PC-9 (cell line): ENCODE data around the gene MYBPC2. TPM values are rescaled to one million over a fixed set of nuclear protein-coding genes. Genes with fewer than 3 reads are reported as not detected.

Experiments used
- BruUV-seq: library from RNA; stranded (reverse); fragments of 400-500 nt; replicated peaks from 2 replicates; lab custom pipeline; 2021; lab: Mats Ljungman, UMichigan
- CTCF ChIA-PET: fragments of 300-600 bp; sonication (Branson Sonifier 250); formaldehyde crosslinking; loops from one replicate; lab custom pipeline; 2022; ENCODE audit warnings: antibody characterized with exemption; lab: Charles Lee
- POLR2A ChIA-PET: fragments of 300-600 bp; sonication (Branson Sonifier 250); formaldehyde crosslinking; loops from one replicate; lab custom pipeline; 2022; ENCODE audit warnings: antibody characterized with exemption; ENCODE audit not compliant: unreplicated experiment; lab: Charles Lee
- DNase-seq, 2 experiments: peaks; one replicate each; pipeline versions ENCODE4 v3.0.0 to v3.0.0-alpha.2; 2015 to 2022; ENCODE audit warnings: mixed read lengths in 1 of 2
- H2AFZ ChIP-seq: fragments of 200-600 bp; sonication (generic); 2 replicates; pipeline ENCODE4 v1.8.1; 2017; ENCODE audit warnings: antibody characterized with exemption
- H3F3A ChIP-seq: fragments of 200-600 bp; sonication (generic); 2 replicates; pipeline ENCODE4 v1.8.1; 2017; ENCODE audit warnings: antibody characterized with exemption, mild to moderate bottlenecking, low read depth; ENCODE audit not compliant: insufficient read depth
- H3K27ac ChIP-seq: fragments of 200-600 bp; sonication (generic); 2 replicates; pipeline ENCODE4 v1.6.1; 2016; ENCODE audit warnings: mixed run types
- H3K27me3 ChIP-seq: fragments of 200-600 bp; sonication (generic); 2 replicates; pipeline ENCODE4 v1.6.1; 2016; ENCODE audit warnings: low read depth, mixed run types; ENCODE audit not compliant: insufficient read depth
- H3K36me3 ChIP-seq: fragments of 200-600 bp; sonication (generic); 2 replicates; pipeline ENCODE4 v1.6.1; 2016; ENCODE audit warnings: low read depth, mixed run types
- H3K4me1 ChIP-seq: fragments of 200-600 bp; sonication (generic); replicated peaks from 2 replicates; pipeline ENCODE4 v1.6.1; 2016; ENCODE audit warnings: mixed run types; ENCODE audit not compliant: insufficient read depth
- H3K4me2 ChIP-seq: fragments of 200-600 bp; sonication (generic); 2 replicates; pipeline ENCODE4 v1.6.1; 2017; ENCODE audit warnings: mixed run types
- H3K4me3 ChIP-seq: fragments of 200-600 bp; sonication (generic); 2 replicates; pipeline ENCODE4 v1.6.1; 2016; ENCODE audit warnings: mixed run types
- H3K79me2 ChIP-seq: fragments of 200-600 bp; sonication (generic); 2 replicates; pipeline ENCODE4 v1.6.1; 2017; ENCODE audit warnings: low read depth, mixed run types
- H3K9me2 ChIP-seq: fragments of 200-600 bp; sonication (generic); 2 replicates; pipeline ENCODE4 v1.8.1; 2017; ENCODE audit warnings: mild to moderate bottlenecking; ENCODE audit not compliant: insufficient read depth
- H3K9me3 ChIP-seq: fragments of 200-600 bp; sonication (generic); 2 replicates; pipeline ENCODE4 v1.8.1; 2016; ENCODE audit warnings: low read depth; ENCODE audit not compliant: insufficient read depth
- H4K20me1 ChIP-seq: fragments of 200-600 bp; sonication (generic); 2 replicates; pipeline ENCODE4 v1.8.1; 2017; ENCODE audit not compliant: insufficient read depth
- EZH2 ChIP-seq: fragments of 200-600 bp; sonication (generic); IDR thresholded peaks from 2 replicates; pipeline ENCODE4 v1.8.0; 2017; ENCODE audit warnings: antibody characterized with exemption, low read depth
- intact Hi-C: fragments of 100-400 bp; cut with micrococcal nuclease; formaldehyde crosslinking; loops from one replicate; pipeline ENCODE4 v1.10.0; 2022; ENCODE audit not compliant: unreplicated experiment
- total RNA-seq: library from RNA; stranded (reverse); gene quantifications from 2 replicates; pipeline ENCODE4 v1.2.3, GENCODE V29; 2021
- TF ChIP-seq, protein P1 (sequence below): fragments of 200-600 bp; sonication (generic); conservative IDR thresholded peaks from 2 replicates; pipeline ENCODE4 v1.6.1; 2017; ENCODE audit warnings: mixed run types, antibody characterized with exemption, mild to moderate bottlenecking, moderate library complexity

MYBPC2 gene
- total RNA-seq, 1 experiment from 2014 or later = not detected

DNA sequence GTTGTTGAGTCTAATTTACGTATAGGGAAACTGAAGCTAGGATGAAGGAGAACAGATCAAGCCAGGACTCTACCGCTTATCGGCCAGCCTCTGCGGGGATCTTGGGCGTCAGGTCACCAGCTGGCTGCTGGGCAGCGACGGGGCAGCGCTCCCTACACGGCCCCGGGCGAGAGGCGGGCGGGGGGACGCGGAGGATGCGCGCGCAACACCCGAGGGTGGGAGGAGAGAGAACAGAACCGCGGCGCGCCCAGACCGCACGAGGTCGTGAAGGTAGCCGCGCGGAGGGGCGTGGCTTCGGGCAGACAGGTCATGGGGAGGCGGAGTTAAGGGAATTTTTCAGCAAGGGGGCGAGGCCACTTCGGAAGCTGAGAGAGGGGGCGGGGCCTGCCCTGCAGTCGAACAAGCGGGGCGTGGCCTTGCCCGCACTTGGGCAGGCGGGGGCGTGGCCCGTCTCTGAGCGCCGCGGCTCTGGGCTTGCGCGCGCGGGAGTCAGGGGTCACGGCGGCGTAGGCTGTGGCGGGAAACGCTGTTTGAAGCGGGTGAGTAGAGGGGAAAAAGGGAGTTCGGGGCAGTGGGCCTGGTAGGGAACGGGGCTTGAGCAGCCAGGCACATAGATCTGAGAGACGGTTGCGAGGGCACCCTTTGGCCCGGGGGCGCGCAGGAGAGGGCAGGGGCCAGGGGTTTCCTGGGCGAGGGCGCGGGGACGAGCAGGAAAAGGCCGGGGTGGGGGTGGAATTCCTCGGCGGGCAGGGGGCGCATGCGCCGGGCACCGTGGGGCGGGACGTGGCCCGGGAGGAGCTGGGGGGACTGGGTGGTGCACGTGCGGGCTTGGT is 48.6 kb upstream of the MYBPC2 start, which contains the start of gene POLD1:
TSS of gene POLD1 (plus strand) at position 496 of the 833 bp plus-strand sequence. CDS start 14,505 bp downstream, outside the sequence.
- Histone ChIP-seq H3K9me3 (no peaks in the 10 kb centered on the region), H3K4me2 (peak within 1 kb of the TSS; percentile 99), H4K20me1 (peaks cover 17% of the 10 kb centered on the region), H3F3A (peaks cover 22% of the 10 kb centered on the region), H3K36me3 (0 out of 2 replicates have a peak, but pooled peaks cover 13% of the 10 kb centered on the region), H3K27me3 (no peaks in the 10 kb centered on the region), H3K79me2 (peaks cover 41% of the 10 kb centered on the region), H3K27ac (peak within 1 kb of the TSS; percentile 15), H3K4me1 (peaks cover 10% of the 10 kb centered on the region; the same call in 1 of the 2 replicates), H3K9me2 (no peaks in the 10 kb centered on the region), H2AFZ (peak within 1 kb of the TSS; percentile 73), H3K4me3 (peak within 1 kb of the TSS; percentile 78)
- TF ChIP-seq, protein P1, sequence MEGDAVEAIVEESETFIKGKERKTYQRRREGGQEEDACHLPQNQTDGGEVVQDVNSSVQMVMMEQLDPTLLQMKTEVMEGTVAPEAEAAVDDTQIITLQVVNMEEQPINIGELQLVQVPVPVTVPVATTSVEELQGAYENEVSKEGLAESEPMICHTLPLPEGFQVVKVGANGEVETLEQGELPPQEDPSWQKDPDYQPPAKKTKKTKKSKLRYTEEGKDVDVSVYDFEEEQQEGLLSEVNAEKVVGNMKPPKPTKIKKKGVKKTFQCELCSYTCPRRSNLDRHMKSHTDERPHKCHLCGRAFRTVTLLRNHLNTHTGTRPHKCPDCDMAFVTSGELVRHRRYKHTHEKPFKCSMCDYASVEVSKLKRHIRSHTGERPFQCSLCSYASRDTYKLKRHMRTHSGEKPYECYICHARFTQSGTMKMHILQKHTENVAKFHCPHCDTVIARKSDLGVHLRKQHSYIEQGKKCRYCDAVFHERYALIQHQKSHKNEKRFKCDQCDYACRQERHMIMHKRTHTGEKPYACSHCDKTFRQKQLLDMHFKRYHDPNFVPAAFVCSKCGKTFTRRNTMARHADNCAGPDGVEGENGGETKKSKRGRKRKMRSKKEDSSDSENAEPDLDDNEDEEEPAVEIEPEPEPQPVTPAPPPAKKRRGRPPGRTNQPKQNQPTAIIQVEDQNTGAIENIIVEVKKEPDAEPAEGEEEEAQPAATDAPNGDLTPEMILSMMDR = no peak
- no peak for TF ChIP-seq EZH2
- POLR2A ChIA-PET = interaction anchor here (0.6 kb wide), 2 partner anchors 181 to 211 kb away, joined by 3 to 5 read pairs; partner anchors contain the start of gene MYH14
- peak; percentile 92 to 99 for DNase-seq
- CTCF ChIA-PET = interaction anchor here (0.6 kb wide), 1 partner anchor 31 kb away, joined by 13 read pairs; no protein-coding TSS in a partner anchor
- no TSS peak for BruUV-seq
- intact Hi-C loops = loop anchor here (1.0 kb wide), 1 partner anchor 8 kb away; the partner anchor contains the start of gene NR1H2

DNA sequence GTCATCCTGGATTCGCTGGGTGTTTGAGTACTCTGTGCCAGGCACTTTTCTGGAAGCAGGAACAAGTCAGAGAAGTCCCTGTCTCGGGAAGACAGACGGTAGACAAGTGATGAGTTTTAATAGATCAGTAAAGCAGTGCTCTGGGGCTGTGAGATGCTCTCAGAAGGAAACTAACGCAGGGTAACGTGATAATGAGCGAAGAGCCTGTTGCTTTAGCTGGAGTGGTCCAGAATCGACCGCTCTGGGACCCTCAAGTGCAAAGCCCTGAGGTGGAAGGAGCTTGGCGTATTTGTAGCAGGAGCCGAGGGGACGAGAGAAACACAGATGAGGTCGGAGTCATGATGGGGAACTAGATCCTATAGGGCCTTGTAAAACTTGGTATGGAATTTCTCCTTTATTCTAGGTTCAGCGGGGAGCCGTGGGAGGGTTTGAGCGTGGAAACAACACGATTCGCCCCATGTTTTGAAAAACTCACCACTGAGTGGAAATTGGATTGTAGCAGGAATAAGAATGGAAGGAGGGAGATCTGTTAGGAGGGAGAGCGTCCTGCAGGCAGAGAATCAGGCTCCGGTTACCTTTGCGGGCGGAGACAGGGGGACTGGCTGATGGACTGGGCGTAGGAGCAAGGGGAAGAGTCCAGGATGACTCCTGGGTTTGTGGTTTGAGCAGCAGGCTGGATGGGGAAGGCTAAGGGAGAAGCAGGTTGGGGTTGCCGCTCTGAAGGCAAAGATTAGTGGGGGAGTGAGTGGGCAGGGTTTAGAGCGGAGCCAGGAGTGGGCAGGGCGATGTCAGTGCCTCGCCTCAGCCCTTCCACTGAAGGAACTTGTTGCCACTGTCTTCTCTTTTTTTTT is 47.8 kb upstream of the MYBPC2 start:
- peak; percentile 19 to 40 for DNase-seq
- intact Hi-C loops = loop anchor here (1.0 kb wide), 1 partner anchor 9 kb away; the partner anchor contains the start of gene NR1H2
- Histone ChIP-seq H3K4me2 (peak overlapping the region; percentile 99), H3K9me2 (no peaks in the 10 kb centered on the region), H3K4me1 (peaks cover 10% of the 10 kb centered on the region; the same call in 1 of the 2 replicates), H3K36me3 (0 out of 2 replicates have a peak, but pooled peaks cover 10% of the 10 kb centered on the region), H3K27me3 (no peaks in the 10 kb centered on the region), H3K79me2 (peaks cover 41% of the 10 kb centered on the region), H3K4me3 (peak overlapping the region; percentile 78), H3F3A (peaks cover 23% of the 10 kb centered on the region), H2AFZ (peak overlapping the region; percentile 73), H3K9me3 (no peaks in the 10 kb centered on the region), H4K20me1 (peaks cover 14% of the 10 kb centered on the region), H3K27ac (0 out of 2 replicates have a peak overlapping the region, but pooled peaks have one; percentile 13)
- CTCF ChIA-PET = interaction anchor here (0.7 kb wide), 1 partner anchor 617 kb away, joined by 9 read pairs; no protein-coding TSS in a partner anchor
- BruUV-seq = no TSS peak
- POLR2A ChIA-PET = interaction anchor here (0.6 kb wide), 2 partner anchors 182 to 212 kb away, joined by 3 to 5 read pairs; partner anchors contain the start of gene MYH14
- TF ChIP-seq, protein P1 = no peak
- TF ChIP-seq EZH2 = no peak
